Ramos (cell line): ENCODE results near the gene LACRT.

Experiments used
- in situ Hi-C: fragments of 300-500 bp; cut with MboI; formaldehyde crosslinking; loops from one replicate; pipeline ENCODE4 v1.14.3; 2022; ENCODE audit warnings: low sequenced_read_pairs; ENCODE audit not compliant: unreplicated experiment

Gene LACRT

DNA sequence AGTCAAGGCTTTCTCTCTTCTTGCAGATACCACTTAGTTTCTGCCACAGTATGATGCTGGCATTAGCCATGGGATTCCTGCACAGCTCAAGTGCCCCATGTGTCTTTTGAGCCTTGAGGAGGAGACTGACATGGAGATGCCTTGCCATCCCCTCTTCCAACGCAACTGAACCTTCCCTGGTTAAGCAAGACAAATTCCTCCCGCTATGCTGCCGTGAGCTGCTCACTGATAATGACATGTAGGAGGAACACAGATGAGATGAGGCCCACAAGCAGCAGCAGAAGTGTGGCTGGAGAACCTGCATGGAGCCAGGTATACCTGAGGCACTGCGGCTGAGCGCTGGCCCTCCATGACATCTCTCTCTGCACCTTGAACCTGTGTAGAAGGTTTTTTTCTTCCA is 30.8 kb downstream of the LACRT start:
- in situ Hi-C loops: no loop called here

DNA sequence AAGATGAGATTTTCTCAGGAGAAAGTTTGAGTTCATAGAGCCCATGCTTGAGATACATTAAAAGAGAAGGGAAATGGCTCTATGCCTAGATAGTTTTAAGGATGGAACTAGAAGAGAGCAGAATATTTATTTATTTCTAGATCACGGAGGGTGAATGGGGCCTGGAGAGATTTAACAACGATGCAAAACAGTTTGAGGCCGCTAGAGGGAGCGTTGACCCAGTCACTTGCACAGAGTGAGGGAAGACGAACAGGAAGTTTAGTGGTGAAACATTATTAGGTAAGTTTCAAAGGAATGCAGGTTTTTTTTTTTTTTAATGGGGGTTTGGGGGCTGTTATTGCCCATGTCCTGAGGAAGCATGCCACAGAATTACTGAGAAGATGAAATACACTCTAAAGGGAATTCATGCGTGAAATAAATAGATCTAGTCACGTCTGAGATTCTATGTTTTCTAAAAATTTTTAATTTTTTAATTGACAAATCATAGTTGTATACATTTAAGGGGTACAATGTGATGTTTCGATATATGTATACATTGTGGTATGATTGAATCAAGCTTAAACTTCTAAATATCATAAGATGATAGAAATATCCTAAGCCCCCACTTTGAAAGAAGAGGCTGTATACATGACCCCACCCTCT is 31.4 kb downstream of the LACRT start:
- in situ Hi-C loops: no loop called here

DNA sequence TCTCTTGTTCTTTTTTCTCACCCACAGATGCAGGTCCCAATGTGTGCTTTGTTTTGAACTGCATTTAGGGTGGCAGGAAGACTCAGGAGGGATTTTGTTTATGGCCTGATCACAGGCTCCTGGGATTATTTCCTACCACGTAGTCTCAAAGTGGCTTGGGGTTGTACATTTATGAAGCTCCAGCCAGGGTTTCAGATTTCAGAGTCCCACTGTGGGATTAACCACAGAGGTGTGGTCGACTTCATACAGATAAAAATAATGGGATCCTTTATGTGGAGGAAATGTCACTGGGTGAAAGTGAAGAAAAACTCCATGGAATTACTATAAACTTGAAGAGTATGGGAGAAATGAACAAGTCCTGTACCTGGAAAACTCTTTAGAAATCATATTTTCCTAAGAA is 32.0 kb downstream of the LACRT start:
- in situ Hi-C loops: no loop called here

DNA sequence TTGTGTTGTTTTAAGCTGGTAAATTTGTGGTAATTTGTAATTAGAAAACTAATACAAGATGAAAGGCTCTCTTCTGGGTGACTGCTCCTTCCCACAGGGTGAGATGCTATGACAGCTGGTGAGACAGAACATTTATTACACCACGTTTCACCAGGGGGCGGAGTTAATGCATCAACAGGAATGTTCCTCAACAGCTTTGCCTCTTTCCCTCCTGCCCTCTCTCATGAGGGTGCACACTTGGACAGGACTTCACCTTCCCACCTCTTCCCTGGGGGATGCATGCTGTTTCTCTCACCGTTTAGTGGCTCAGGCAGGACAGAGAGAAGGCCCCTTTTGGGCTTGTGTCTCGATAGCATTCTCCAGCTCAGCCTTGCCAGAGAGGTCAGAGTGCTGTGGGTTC is 32.9 kb downstream of the LACRT start:
- in situ Hi-C loops: no loop called here

DNA sequence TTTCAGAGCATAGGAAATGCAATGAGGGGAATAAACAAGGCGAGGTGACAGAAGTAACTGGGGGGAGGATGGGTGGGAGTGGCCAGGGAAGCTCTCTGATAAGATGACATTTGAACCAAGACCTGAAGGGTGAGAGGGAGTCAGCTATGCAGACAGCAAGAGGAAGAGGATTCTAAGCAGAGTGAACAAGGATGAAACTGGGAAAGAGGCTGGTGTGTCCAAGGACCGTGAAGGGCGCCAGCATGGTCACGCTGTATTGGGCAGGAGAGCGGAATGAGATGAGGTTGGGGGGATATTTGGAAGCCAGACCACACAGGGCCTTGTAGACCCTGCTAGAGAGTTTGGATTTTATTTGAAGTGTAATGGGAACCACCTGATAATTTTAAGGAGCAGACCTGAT is 35.7 kb downstream of the LACRT start:
- in situ Hi-C loops: no loop called here

DNA sequence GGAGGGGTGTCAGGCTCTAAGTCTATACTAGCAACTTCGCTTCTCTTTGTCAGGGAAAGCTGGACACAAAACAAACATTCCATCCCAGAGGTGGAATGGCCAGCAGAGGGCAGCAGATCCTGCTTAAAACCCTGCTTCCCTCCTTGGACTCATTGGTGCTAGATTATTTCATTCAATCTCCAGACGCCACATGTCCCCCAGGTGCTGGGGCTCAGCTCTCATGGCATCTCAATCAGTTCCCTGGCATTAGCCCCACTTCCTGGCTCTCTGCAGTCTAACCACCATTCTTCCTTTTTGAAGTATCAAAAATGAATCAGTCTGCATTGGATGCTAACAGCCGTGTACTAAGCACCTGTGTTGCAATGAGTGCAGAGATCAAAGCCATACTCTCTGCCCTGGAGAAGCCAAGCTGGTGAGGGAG is 38.2 kb downstream of the LACRT start:
- in situ Hi-C loops: no loop called here

DNA sequence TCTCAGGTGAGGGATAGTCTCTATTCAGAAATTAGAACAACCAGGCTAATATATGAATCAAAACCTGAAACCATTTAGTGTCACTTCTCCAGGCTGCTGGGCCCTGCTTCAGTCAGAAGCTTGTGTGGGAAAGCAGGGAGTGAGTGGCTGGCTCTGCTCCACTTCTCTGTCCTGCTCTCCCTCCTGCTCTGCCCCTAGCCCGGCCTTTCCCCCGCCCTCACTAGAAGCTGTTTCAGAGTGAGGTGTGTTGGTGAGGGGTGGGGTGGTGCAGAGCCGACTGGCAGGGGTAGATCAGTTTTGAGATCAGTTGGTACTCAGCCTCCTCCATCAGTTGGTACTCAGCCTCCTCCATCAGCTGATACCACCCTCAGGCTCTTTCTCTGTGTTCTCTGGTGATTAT is 39.2 kb downstream of the LACRT start:
- in situ Hi-C loops: no loop called here

DNA sequence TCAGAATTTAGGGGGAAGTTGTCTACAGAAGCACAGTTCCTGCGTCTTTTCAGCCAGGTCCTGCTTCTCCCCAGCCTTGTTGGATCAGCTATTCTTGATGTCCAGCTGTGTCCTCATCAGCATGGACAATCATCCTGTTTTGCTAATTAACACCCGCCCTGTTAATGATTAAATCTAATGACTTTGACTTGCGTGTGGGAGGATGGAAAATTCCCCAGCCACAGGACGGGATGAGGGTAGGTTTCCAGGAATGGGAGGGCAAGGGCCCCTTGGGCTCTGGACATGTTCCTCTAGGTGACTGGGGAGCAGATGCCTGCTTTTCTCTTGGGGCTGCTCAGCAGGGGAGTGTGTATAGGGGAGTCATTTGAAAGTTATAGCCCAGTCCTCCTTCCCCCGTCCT is 41.0 kb downstream of the LACRT start:
- in situ Hi-C loops: no loop called here

DNA sequence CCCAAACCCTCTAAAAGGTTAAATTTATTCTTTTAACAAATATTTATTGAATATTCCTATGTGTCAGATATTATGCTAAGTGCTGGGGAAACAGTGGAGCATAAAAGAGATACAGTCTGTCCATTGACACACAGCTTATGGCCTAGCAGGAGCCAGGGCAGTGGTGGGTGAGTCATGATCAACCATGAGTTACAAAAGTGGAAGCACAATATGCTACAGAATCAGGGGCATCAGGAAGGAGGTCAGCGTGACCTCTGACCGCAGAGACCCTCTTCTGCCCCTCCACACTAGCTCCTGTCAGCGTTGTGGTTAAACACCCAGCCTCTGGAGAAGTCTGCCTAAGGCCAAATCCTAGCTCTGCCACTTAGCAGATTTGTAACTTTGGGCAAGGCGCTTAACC is 41.6 kb downstream of the LACRT start:
- in situ Hi-C loops: no loop called here

DNA sequence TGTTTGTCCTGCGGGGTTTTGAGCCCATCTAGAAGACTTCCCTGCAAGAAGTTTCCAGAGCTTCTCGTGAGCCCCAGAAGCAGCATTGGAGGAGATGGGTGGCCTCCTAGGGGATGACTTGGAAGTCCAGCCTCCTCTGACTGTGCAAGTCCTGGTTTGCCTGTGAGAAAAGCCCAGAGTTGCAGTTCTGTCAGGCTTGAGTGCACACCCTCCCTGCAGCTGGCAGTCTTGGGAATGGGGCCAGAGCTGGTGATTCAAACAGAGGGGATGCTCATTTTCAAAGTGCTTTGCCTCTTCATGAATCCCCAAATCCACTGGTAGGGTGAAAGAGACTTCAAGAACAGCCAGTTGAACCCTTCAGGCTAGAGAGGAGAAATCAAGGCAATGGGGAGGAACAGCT is 42.4 kb downstream of the LACRT start:
- in situ Hi-C loops: no loop called here

DNA sequence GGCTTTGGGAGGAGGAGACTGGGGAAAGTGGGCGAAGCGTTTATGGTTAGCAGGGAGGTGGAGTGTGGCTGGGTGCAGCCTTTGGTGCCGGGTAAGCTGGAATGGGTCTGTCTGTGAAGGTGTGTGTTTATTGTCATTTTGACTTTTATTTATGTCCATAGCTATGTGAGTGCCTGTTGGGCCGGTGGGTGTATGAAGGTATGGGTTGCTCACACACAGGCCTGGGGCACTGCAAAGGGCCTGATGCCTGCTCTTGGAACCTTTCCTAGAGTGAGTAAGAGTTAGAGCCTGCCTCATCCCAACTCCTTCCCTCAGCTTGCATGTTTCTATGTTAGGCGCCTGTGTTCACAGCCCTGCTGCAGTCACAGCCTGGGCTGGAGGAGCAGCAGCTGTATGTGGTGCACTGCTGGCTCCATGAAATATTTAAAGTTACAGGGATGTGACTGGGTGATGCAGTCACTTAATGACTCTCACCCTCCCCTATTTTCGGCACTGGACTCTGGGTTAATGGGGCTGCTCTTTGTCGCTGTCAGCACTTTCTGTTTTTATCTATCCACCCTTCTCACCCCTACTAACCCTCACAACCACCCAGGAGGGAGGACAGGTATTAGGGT is 43.6 kb downstream of the LACRT start:
- in situ Hi-C loops: no loop called here

DNA sequence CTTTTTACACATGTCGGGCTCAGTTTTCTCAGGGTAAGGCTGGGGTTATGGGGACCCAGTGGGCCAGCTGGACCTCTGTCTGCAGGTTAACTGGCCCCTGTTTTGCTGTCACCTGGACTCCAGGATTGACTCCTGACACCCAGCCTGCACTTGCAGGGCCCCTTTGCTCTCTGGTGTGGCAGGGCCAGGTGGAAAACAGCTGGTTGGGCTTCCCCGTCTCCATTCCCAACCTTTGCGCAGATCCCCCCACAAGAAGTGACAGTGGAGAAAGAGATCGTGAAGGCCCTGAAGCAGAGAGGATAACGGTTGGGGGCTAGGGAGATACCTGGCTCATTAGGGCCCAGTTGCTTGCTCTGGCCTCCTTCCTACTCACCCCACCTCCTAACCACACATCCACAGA is 44.7 kb downstream of the LACRT start:
- in situ Hi-C loops: no loop called here

DNA sequence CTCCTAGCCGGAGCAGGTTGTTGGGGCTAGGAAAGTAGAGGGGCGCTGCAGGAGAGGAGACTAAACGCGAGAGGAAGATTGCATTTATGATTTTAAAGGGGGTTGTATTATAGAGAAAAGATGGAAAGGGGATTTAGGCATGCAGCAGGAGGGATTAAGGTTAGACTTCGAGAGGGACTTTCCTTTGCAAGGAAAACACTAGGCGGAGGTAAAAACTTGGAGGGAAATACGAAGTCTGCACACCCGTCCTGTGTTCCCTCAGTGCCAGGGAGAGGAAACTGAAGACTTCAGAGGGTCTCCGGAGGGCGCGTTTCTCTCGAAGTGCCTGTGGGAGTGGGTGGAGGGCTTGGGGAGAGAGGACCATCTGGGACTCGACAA is 45.8 kb downstream of the LACRT start:
- in situ Hi-C loops: no loop called here

DNA sequence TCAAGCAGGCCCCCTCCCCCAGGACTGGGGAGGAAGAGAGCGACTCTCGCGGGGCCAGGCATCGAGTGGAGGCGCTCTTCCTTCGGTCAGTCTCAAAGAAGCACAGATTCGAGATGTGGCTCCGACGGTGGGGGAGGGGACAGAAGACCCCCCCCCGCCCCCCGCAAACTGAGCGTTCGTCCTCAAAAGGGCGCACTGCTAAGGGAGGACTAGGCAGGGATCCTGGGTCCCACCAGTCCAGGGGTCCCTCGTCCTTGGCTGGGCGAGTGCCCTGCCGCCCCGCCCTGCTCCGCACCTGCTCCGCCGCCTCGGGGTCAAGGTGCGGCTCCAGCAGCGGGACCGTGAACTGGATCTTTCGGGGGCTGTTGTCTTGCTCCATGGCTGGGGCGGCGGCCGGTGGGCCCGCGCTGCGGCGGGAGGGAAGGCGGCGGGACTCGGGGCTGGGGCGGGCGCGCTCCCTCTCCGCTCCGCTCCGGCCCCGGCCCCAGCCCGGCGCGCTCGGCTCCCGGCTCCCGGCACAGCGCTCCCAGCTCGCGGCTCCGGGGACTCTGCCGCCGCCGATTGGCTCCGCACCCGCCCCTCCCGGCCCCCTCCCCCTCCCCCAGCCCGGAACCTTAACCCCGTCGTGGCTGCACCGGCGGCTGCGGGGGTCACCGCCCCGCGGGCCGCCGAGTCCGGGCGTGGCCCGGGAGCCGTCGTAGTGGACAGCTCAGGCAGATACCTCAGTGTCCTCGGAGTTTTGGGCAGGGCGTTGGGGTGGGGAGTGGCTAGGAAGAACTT is 46.4 kb downstream of the LACRT start, which contains the start of gene PPP1R1A:
TSS of gene PPP1R1A (minus strand) at position 550 of the 780 bp plus-strand sequence. CDS start at position 379, 171 bp downstream.
- in situ Hi-C loops: no loop called here

DNA sequence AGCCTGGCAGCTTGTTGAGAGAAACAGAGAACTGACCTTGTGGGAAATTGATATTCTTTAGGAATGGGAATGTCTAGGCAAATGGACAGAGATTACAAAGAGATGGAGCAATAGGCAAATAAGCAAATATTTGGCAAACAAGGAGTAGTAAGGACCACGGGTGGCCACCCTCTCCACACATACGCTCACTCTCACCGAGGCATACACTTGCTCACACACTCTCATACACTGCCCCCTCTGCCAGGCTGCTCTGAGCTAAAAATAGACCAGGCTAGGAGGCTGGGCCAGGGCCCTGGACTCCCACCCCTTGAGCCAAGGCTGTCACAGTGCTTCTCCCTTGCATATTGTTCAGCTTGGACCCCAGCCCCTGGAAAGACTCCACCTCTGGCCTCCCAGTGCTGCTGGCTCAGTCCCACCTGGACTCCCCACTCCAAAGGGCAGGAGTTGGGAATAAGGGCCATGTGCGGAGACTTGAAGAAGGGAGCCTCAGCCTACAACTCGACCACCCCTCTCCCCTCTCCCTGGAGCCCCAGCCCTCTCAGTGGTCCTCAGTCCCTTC is 47.3 kb downstream of the LACRT start:
- in situ Hi-C loops: no loop called here

DNA sequence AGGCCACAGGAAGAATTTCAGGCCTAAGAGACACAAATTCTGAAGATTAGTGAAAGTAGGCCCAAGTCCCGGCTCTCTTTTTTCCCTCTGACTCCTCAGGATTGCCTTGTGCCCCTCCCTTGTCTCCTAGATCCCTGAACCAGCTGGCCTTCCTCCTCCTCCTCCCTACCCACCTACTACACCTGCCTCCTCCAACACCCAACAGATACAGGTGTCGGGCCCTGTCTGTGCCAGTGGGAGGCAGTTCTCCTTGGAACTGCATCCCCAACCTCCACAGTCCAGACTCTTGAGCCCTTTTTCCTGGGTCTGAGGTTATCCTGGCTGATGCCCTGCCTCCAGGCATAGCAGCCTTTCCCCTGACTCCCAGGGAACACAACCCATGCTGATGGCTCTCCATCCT is 48.1 kb downstream of the LACRT start:
- in situ Hi-C loops: no loop called here

DNA sequence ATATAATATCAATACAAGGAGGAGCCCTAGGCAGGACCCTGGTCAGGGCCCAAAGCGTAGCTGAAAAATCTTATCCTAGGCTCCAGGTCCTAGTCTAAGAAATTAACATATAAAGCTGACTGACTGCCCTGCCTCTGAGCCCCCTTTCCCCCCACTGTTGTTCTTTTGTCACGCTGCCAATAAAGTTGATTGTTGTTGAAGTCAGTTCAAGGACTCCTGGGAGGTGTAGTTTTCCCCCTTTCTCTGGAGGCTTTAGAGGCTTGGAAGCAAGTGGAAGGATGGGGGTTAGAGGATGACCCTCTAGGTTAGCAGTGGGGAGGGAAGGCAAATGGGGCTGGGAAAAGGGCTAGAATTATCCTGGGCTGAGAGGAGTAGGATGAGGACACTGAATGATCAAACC is 49.5 kb downstream of the LACRT start:
- in situ Hi-C loops: no loop called here

DNA sequence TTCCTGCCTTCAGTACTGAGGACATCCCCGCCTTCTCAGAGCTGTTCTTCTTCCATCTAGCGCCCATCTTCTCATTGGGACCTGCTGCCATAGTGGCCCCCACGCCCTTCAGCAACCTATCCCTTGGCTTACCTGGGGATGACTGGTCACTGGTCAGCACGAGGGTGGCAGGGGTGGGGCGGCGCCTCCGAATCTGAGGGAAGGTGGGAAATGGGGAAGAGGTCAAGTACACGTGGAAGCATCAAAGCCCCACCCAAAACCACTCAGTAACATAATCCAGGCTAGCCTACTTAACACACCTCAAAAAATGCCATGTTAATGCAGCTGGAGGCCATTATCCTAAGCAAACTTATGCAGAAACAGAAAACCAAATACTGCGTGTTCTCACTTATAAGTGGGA is 50.6 kb downstream of the LACRT start:
- in situ Hi-C loops: no loop called here

DNA sequence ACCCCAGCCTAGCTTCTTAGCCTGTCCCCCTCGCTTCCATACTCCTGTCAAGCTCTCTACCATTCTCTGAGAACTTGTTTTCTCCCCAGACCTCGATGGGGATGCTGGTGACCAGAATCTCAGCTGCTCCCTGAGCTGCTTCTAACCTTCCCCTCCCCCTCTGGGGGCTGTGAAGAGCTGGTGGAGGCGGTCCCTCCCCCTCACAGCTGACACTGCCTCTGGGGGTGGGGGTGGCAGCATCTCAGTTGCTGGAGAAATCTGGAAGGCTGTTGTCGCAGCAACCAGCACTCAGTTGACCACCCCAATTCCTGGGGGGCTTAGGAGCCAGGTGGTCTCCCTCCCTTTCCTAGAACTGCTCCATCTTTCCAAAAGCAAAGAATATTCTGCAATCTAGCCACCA is 51.0 kb downstream of the LACRT start:
- in situ Hi-C loops: no loop called here

DNA sequence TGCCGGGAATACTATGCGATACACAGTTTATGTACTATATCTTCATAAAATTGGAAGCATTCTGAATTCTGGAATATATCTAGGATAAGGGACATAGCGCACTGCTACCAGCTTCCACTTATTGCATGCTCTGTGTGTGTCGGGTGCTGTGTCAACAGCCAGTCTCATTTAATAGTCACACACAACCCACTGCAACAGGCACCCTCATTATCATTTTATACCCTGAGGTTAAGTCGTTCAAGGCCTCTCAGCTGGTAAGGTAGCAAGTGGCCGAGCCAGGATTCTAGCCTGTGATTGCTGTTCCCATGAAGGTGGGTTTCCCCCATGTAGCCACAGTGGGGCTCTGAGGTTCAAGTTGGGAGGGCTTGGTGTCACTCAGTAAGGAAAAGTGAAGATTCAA is 53.3 kb downstream of the LACRT start:
- in situ Hi-C loops: no loop called here
